Measurements from ENCODE around the gene CLASP1.

- TF ChIP-seq POLR2A (IDR thresholded peaks at IDR 0.05): no peak
- TF ChIP-seq, protein P1, sequence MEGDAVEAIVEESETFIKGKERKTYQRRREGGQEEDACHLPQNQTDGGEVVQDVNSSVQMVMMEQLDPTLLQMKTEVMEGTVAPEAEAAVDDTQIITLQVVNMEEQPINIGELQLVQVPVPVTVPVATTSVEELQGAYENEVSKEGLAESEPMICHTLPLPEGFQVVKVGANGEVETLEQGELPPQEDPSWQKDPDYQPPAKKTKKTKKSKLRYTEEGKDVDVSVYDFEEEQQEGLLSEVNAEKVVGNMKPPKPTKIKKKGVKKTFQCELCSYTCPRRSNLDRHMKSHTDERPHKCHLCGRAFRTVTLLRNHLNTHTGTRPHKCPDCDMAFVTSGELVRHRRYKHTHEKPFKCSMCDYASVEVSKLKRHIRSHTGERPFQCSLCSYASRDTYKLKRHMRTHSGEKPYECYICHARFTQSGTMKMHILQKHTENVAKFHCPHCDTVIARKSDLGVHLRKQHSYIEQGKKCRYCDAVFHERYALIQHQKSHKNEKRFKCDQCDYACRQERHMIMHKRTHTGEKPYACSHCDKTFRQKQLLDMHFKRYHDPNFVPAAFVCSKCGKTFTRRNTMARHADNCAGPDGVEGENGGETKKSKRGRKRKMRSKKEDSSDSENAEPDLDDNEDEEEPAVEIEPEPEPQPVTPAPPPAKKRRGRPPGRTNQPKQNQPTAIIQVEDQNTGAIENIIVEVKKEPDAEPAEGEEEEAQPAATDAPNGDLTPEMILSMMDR (IDR thresholded peaks at IDR 0.05): no peak
Observed at GRCh38 chr2:121490584-121491133, 158.6 kb downstream of the CLASP1 start.
